RPMI8226 (cell line): ENCODE results near the gene NEUROG1.

Experiments
- DNase-seq: peaks from one replicate; pipeline ENCODE4 v3.0.0-alpha.2; 2015

The NEUROG1 gene

DNA sequence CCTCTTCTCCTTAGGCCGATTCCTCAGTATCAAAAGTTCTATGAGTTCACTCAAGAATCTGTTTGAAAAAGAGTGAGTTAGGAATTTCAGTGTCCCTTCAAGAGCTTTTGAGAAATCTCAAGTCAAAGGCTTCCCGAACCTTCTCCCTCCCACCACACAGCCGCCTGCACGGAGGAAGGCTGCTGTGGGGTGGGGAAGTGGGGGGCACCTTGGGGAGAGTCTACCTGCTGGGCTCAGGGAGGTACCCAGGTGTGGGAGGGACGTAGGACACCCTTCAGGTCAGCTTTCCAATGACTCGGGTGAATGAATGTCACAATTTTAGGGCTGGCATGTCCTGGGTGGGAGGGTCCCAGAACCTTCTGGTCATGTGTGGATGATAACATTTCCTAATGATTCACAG, 25.5 kb upstream of the NEUROG1 start:
- no peak for DNase-seq

DNA sequence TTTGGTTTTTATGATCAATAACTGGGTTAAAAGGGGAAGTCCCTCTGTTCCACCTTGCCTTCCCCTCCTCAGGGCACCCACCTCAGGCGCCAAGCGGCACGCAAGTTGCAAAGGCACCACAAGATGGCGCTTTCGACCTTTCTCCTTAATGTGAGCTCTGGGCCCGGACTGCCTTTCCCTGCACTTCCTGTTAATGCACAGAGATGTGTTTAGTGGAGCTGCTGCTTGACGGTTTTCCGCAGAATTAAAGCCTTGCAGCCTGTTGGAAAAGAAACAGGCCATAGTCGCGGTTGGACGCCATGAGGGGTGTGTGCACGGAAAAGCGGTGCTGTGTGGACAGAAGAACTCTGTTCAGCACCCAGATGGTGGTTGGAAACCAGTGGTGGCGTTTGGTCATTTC, 25.1 kb upstream of the NEUROG1 start:
- DNase-seq = peak; percentile 88

DNA sequence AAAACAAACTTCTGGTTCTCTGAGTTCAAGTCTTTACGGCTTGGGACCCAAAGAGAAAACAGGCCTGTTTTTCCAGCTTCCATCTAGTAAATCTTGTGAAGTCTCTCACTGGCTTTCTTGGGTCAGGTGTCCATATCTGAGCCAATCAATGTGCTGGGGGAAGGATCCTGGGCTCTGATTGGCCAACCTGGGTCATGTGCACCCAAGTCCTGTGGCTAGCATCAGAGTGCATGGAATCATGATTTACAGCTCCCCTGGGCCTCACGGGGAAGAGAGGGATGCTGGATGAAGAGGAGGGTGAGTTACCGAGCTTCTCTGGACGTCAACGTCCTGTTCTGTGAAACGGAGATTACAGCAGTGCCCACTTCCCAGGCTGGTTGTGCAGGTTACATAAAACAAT, 23.6 kb upstream of the NEUROG1 start:
- DNase-seq = no peak

DNA sequence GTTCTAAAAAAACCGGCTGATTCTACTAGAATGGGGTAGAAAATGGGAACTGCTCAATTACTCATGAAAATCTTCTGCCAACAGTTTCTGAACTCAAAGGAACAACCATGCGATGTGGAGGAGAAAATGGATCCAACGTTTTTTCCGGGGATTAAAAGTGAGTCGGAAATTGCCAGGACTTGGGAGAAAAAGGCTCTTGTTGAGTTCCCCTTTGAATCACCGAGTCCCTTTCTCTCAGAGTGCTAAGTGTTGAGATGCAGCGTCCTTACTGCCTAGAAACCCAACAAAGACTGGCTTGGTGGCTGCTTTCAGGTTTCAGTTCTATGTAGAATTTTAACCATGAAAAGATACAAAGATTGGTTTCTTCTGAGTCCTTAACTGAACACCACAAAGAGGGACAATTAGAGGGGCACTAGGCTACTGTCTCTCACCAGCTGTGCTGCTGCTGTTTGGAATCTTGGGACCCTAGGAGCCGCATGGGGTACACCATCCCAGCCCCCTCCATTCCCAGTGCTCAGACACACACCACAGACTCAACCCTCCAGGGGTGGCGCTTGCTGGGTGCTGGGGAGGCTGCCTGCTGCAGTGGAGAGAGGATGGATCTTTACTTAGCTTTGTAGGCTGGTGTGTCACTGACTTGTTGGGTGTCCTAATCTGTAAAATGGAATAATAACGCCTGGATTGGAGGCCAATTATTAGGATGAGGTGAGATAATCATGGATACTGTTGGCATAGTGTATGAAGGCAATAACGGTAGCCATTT, 21.5 kb upstream of the NEUROG1 start:
- DNase-seq = no peak

DNA sequence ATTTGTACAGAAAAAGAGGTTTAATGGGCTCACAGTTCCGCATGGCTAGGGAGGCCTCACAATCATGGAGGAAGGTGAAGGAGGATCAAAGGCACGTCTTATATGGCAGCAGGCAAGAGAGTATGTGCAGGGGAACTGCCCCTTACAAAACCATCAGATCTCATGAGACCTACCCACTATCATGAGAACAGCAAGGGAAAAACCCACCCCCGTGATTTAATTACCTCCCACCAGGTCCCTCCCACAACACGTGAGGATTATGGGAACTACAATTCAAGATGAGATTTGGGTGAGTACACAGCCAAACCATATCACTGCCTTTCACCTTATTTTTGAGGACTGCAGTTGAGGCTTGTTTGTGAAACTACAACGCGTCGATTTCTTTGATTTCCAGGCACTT, 20.9 kb upstream of the NEUROG1 start:
- DNase-seq = no peak

DNA sequence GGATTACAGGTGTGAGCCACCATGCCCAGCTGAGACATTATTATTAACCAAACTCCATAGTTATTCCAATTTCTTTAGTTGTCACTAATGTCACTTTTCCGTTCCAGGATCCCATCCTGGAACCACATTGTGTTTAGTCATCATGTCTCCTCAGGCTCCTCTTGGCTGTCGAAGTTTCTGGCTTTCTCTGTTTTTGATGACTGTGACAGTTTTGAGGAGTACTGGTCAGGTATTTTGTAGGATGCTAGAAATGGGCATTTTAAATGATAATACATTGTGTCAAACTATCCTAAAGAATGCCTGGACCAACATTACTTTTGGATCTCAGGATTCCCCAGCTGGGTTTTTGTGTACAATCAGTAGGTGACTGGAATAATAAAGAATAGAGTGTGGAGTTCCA, 19.8 kb upstream of the NEUROG1 start:
- DNase-seq = no peak

DNA sequence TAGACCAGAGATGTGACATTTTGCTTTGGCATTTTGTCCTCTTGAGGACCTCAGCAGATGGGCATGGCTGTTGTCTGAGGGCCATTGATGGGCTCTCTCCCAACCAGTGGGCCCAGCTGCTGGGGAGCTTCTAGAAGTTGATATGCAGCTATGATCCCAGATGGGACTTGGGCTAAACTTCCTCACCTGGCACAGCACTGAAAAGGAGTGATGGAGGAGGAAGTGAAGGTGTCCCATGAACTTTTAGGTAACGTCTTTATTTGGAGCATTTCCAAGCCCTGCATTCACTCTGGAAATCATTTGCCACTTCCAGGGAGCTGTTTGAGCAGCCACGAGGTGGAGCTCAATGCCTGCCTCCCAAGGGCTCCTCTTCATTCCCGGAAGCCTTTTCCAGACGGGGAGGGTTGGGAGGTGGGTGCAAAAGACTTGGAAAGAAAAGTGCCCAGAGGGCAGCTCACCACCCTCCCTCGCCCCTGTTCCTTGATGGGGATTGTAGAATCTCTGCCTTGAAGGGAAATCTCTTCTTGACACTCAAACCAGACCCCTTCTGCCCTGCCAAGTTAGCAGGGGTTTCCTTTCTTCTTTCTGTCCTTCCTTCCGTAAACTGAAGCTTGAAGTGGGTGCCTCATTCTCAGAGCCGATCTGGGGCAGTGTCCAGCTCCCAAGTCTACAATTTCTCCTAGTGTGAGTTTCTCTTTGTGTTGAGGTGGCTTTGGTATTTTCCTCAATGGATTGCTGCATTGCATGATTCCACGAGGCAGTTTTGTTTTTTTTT, 18.1 kb upstream of the NEUROG1 start:
- no peak for DNase-seq

DNA sequence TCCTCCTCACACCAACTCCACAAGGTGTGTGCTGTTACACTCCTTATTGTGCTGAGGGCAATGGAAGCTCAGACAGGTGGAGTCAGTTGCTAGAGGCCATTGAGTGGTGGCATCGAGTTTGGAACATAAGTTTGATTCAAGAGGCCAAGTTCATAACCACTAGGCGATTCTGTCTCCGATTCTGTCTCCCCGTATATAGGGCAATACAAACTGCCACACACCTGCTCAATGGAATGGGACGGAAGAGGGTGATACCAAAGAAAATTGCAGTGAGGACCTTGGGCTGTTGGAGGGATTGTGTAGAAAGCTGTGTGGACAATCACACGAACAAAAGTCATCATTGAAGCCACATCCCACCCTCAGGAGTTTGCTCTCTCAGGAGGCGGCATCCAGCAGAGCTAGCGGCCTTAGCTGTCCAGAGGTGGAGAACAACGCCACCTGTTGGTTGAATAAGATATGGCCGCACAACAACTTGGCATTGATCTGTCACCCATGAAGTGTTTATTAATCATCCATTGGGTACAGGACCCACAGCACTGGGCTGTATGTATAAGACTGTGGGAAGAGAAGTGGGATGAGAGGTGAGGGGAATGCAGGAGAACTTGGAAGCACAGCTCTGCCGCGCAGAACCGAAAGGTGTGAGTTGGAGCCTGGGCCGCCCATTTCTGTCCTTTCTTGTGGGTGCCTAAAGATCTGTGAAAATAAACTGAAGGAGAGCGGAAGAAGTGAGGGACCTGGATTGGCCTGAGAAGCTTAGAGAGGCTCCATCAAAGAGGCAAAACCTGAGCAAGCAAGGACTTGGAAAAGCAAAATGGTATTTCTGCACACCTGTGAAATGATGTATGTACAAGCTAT, 16.1 kb upstream of the NEUROG1 start:
- DNase-seq = peak; percentile 74

DNA sequence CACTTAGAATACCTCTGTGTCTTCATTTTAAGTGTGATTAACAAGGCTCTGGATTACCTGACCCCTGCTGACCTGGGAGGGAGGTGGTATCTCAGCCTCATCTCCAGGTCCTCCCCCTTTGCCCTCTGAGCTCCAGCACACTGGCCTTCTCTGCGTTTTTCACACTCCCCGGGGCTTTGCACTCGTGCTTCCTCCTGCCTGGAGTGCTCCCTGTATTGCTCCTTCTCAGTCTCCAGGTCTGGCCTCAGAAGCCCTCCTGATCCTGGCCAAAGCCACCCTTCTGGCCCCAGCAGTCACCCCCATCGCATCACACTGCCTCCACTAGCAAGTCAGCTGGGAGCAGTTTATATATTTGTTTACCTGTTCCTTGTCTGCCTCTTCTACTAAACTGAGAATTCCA, 13.6 kb upstream of the NEUROG1 start:
- no peak for DNase-seq

DNA sequence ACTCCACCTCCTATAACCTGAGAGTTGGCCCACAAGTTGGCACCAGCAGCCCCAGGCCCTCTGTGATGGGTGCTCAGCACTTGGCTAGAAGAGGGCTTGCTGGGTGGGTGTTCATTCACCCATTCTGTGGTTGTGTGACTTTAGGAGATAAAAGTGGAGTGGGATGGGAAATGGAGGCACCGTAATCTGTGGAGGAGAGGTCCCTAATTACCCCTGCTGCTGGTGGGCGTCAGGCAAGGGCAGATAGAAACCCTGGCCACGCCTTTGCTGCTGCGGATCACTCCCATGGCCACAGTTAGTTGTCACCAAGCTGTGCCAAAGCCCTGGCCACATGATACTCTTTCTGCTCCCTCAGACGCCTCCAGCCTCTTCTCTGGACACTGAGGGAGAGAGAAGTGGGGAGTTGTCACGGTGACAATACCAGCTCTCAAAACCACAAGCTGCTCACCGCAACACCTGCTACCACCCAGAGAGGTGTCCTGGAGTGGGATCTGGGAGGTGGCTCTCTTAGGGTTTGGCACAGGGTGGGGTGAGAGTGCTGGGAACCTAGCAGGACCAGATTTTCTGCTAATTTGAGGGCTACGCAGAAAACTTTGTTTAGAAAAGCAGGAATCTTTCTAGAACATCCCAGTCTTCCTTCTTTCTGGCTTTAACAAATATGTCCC, 12.0 kb upstream of the NEUROG1 start:
- peak; percentile 75 for DNase-seq

DNA sequence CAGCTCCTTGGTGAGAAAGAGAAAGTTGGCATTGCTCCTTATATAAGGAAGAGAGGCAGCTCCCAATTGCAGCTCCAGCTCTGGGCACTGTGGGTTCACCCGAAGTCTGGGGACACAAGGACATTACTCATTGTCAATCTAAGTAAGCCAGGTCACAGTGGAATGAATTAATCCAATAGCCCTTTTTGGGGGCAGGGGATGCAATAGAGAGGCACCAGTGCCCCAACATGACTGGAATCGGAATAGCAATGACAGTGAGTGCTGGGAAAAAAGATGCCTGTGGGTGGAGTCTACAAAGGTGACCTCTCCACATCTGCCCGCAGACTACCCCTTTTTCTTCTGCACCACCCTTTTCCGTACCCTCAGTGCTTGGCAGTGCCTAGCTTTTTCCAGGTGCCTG, 11.1 kb upstream of the NEUROG1 start:
- DNase-seq = no peak

DNA sequence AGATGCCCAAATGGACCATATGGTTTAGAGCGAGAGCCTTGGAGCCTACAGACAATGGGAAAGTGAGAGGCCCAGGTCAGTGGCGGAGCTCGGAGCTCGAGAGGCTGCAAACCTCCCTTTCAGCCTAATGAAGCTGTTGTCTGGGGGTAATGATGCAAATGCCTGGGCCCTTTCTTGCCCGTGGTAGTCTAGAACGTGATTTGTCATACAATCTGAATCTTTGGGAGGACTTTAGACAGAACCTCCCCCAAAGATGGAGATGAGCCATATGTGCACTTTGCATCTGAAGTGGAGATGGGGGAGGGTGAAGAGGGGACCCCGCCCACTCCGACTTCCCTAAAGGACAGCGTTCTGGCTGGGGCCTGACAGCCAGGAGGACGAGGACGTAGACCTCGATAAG, 10.3 kb upstream of the NEUROG1 start:
- no peak for DNase-seq

DNA sequence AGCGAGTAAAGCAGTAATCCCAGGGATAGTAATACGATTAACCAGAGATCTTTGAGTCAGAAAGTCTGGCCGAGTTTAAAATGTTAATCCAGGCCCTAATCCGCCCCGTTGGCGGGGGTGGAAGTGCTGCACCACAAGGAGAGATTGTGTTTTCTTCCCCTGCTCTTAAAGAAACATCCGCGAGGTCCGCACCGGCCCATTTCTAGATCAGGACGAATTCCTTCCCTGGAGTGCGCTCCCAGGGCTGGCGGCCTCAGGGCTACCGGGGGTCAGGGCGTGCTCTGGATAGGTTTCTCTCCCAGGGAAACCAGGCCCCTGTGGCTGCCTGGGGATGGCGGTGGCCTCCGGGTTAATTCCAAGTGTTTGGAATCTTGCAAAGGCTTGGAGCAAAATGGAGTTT, 9.3 kb upstream of the NEUROG1 start:
- no peak for DNase-seq

DNA sequence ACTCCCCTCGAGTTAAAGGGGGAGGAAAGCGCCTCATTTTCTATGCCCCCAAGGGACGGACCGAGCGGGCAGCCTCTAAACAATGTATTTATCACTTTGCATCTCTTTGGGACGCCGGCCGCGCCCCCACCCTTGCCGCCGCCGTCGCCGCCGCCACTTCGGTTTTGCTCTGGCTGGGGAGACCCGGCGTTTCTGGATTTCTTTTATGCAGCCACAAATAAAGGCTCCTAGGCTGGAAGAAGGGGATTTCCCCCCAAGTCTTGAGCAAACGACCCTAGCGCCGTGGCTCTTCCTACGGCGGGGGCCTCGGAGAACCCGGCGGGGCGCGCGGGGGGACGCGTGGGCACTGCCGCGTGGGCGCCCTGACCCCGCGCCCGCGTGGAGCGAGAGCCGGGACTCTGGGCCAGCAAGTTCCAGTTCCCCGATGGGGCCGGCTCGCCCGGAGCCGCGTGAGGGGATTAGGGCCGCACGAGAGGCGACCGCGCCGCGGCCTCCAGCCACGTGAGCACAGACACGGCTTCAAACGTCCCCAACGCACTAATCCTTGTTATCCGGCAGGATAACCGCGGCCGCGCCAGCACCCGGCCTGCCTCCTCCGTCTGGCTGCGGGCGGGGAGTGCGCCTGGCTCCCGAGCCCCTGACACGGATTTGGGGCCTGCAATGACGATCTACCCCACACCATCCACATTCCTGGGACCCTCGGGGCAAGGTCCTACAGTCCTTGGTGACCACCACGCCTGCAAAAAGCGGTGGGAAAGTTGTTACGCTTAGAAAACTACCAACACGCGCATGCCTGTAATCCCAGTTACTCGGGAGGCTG, 7.9 kb upstream of the NEUROG1 start:
- no peak for DNase-seq

DNA sequence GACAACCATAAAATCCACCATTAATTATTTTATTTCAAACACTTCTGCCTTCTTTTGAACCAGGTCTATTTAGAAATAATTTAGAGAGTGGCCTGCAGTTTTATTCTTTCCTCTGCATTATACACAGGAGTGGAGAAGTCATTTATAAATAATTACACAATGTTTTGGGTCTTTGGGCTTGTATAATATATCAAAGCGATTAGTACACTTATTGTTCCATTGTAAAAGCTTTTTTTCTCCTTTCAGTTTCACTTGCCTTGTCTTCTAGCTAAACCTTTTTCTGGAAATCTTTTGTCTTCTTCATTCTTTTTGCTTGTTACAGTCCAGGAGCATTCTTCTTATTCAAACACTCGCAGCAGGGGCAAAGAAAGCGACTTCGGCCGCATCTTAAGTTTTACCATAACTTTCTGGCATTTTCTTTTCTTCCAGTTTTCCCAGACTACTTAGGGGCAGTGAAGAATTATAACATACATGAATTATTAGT, 7.3 kb upstream of the NEUROG1 start:
- DNase-seq = no peak

DNA sequence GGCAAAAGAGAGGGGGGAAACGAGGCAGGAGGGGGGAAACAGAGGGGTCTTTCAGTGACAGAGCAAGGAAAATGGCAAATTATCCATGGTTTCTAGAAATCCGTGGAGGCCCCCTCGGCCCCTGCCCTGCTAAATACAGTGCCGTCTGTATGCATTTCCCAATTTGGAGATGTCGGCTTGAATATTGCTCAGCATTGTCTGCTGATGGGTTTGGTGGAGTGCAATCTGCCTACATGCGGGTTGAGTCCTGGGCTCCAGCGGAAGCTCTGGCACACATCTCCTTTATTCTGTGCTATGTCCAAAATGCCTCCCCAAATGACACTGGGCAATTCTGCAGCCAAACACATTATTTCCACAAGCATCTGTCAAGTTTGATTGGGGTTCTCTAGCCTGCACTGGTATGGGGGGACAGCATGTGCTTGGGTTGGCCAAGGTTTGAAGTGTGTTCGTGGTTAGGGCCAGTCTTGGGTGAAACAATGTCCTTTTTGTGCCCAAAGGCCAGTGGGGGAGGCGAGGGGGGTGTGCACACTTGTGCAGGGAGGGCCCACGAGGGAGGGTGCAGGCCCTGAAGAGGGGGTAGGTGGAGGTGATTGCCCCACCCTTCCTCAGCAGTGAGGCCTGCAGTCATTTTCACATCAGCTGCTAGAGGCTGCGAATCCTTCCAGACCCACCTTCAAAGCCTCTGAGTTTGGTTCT, 6.2 kb upstream of the NEUROG1 start:
- no peak for DNase-seq

DNA sequence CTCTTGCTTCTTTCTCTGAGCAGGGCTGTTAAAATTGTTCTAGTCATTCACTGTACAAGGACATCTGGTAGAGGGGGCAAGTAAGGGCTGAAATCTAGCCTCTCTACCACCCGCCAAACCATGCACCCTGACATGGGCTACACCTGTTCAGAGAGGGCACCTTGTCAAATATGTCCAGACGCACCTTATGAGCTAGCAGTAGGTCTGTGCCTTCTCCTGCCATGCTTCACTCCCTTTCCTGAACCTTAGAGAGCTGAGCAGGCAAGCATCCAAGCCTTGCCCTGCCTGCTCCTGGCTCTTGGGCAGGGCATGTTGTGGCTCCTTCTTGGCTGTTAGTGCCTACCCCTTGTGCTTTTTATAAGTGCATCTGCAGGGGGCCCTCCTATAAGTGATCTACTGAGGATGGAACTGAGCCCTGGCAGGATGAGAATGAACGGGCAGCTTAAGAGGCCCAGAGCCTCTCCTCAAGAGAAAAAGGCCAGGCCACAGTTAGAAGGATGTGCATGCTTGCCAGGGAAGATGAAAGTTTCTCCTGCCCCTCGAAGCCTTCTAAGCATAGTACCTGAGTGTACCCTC, 3.8 kb upstream of the NEUROG1 start:
- no peak for DNase-seq

DNA sequence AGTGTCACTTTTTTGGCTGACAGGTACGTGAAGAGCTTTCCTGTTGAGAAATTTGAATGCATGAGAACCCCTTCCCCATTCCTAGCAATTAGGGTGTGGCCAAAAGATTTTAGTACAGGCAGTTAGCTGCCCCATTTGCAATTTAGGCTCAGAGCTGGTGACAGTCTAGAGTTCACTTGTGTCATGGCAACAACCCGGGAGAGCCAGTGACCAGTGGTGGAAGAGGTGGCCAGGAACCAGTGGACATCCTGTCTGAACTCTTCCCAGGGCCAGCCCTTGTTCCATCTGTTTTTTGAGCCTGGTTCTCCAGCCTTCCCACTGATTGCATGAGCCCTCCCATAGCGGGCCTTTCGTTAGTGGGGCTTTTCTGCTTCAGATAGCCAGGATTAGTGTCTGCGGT, 2.5 kb upstream of the NEUROG1 start:
- DNase-seq = no peak

DNA sequence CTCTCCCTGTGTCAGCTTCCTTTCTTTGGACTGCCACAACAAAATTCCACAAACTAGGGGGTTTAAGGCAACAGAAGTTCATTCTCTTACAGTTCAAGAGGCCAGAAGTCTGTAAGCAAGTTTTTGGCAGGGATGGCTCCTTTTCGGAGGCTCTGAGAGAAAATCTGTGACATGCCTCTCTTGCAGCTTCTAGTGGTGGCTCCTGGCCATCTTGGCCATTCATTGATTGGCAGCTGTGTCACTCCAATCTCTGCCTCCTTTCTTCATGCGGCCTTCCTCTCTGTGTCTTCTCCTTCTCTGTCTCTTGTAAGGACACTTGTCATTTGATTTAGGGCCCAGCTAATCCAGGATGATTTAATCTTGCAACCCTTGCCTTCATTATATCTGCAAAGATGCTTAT, 2.0 kb upstream of the NEUROG1 start:
- DNase-seq = no peak

DNA sequence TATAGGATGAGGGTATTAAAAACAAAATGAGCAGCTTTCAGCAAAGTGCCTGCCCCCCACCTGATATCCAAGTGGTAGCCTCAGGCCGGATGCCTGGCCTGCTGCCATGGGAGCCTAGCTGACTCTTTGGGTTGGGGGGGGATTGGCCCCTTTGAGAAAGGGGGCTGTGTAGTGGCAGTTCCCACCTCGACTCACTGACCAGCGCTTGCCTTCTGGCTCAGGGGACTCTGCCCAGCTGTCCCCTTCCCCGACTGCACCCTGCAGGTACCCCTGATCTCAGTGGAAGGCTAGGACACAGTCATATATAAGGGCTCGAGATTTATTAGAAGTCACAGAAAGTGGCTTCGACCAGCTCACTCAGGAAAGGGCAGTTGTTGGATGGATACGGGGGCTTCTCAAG, 1.5 kb upstream of the NEUROG1 start:
- DNase-seq = no peak

DNA sequence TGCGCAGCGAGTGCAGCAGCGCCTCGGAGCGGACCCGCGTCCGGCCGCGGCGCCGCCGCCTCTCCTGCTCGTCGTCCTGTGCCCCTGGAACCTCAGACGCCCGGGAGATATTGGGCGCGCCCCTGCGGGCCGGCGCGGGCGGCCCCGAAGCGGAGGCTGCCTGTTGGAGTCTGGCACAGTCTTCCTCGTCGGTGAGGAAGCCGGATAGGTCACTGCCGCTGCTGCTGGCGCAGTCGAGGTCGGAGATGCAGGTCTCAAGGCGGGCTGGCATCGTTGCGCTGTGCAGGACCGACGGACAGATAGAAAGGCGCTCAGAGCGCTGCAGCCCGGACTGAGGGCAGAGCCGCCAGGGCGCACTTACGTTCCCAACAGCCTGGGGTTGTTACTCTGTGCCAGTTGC, 344 bp downstream of the NEUROG1 start:
- DNase-seq = no peak
